Measurements from ENCODE around the gene OR6N1. TPM values are rescaled to one million over a fixed set of nuclear protein-coding genes. Genes with fewer than 3 reads are reported as not detected.

The OR6N1 gene
- polyA plus RNA-seq, 1 of the 3 experiments (the other 2 are of a cell fraction) = not detected

GRCh38 chr1:158754420-158754819 lies 17.6 kb downstream of the OR6N1 start, which contains the start of gene OR6K6:
TSS of gene OR6K6 (plus strand) at chr1:158754720. CDS start at chr1:158754888, 168 bp downstream.
- Histone ChIP-seq H4K20me1 (ENCODE audit: insufficient read depth) (no peaks in the 10 kb centered on the region), H3K27ac (ENCODE audit: low read depth in 2 of 2, low read length in 1 of 2) (no peak within 1 kb of the TSS), H3K9ac (no peak within 1 kb of the TSS), H3K27me3 (ENCODE audit: insufficient read depth) (no peaks in the 10 kb centered on the region), H2AFZ (ENCODE audit: low read depth) (no peak within 1 kb of the TSS; the same call in 1 of the 2 replicates), H3K36me3 (replicated peaks in 1 of 2; ENCODE audit: control insufficient read depth in 1 of 2, insufficient read depth in 2 of 2, low read length in 1 of 2) (no peaks in the 10 kb centered on the region), H3K4me3 (ENCODE audit: low read depth in 2 of 2, low read length in 1 of 2) (no peak within 1 kb of the TSS), H3K79me2 (ENCODE audit: insufficient read depth) (no peaks in the 10 kb centered on the region), H3F3A (replicated peaks; ENCODE audit: insufficient read depth) (no peaks in the 10 kb centered on the region), H3K9me2 (0 out of 2 replicates have a peak, but pooled peaks cover 2% of the 10 kb centered on the region), H3K4me2 (no peak within 1 kb of the TSS), H3K4me1 (ENCODE audit: control insufficient read depth in 1 of 2, insufficient read depth in 2 of 2, low read depth in 1 of 2, low read length in 1 of 2) (no peaks in the 10 kb centered on the region), H3K9me3 (no peaks in the 10 kb centered on the region)
- ChIA-PET POLR2A (no interaction called here), CTCF (no interaction called here)
- TF ChIP-seq SIN3A (IDR thresholded peaks at IDR 0.05; ENCODE audit: borderline replicate concordance, low read depth, low read length) (no peak), RFX5 (IDR thresholded peaks at IDR 0.05; ENCODE audit: low read length) (no peak), EZH2phosphoT487 (IDR thresholded peaks at IDR 0.05; ENCODE audit: borderline replicate concordance, low read depth) (no peak), POLR2AphosphoS5 (IDR thresholded peaks at IDR 0.05; ENCODE audit: low read depth, low read length) (no peak), PBX3 (IDR thresholded peaks at IDR 0.05) (no peak), USF1 (IDR thresholded peaks at IDR 0.05; ENCODE audit: borderline replicate concordance, low read depth) (no peak), FOXJ3 (CRISPR knock-in tag; IDR thresholded peaks at IDR 0.05) (no peak), MAX (IDR thresholded peaks at IDR 0.05; ENCODE audit: low read depth) (no peak), IRF3 (IDR thresholded peaks at IDR 0.05; ENCODE audit: low read depth, low read length) (no peak), FOSL2 (IDR thresholded peaks at IDR 0.05; ENCODE audit: borderline replicate concordance, low read depth) (no peak), GATA2 (CRISPR knock-in tag; IDR thresholded peaks at IDR 0.05) (no peak), USF2 (IDR thresholded peaks at IDR 0.05; ENCODE audit: borderline replicate concordance, low read depth, low read length) (no peak), ELF1 (IDR thresholded peaks at IDR 0.05) (no peak), CTCF (IDR thresholded peaks at IDR 0.05) (no peak), MXI1 (IDR thresholded peaks at IDR 0.05; ENCODE audit: low read depth, low read length) (no peak), TAF1 (IDR thresholded peaks at IDR 0.05; ENCODE audit: borderline replicate concordance, low read depth, low read length) (no peak), FOXM1 (IDR thresholded peaks at IDR 0.05; ENCODE audit: low read depth) (no peak), SMC3 (IDR thresholded peaks at IDR 0.05; ENCODE audit: low read depth, low read length) (no peak), CHD2 (IDR thresholded peaks at IDR 0.05; ENCODE audit: low read length, partially characterized antibody) (no peak)
- 0% methylated on average over 2 of the region's 2 CpGs for WGBS (ENCODE audit: low lambda C conversion rate)
- DNase-seq = no peak

All from SK-N-SH (cell line).